Stimulated activated CD8-positive, alpha-beta memory T cell treated with anti-CD3 and anti-CD28 coated beads, Interleukin-4, amount 100 ng/mL, for 1 hour (primary cell): ENCODE results near the gene TCP11L1.
"Not testable (repeated sequence)": the region's sequence is repeated elsewhere in the genome, so short reads cannot be mapped to it uniquely, and the experiment has no call there.

ENCODE experiments used
- DNase-seq, 2 donors: peaks; one replicate each; pipeline ENCODE4 v3.0.0-alpha.2; 2020; ENCODE audit warnings: low read depth in 2 of 2, low spot score in 1 of 2

Gene TCP11L1

GRCh38 chr11:33029218-33029617 is 10.2 kb upstream of the TCP11L1 start:
- DNase-seq = not testable (repeated sequence)

GRCh38 chr11:33033493-33033892 is 5.9 kb upstream of the TCP11L1 start:
- no peak for DNase-seq

GRCh38 chr11:33035011-33035410 is 4.4 kb upstream of the TCP11L1 start:
- DNase-seq = no peak

GRCh38 chr11:33040033-33040861 is 875 bp downstream of the TCP11L1 start:
- no peak for DNase-seq

GRCh38 chr11:33040862-33041453 is 1.6 kb downstream of the TCP11L1 start:
- no peak for DNase-seq

GRCh38 chr11:33043221-33043830 is 4.0 kb downstream of the TCP11L1 start:
- DNase-seq = no peak

GRCh38 chr11:33044285-33044756 is 4.9 kb downstream of the TCP11L1 start:
- DNase-seq = no peak

- no peak for DNase-seq
Observed at GRCh38 chr11:33045551-33046255, 6.3 kb downstream of the TCP11L1 start.

- not testable (repeated sequence) for DNase-seq
Observed at GRCh38 chr11:33048701-33049100, 9.3 kb downstream of the TCP11L1 start.

- DNase-seq = not testable (repeated sequence)
Observed at GRCh38 chr11:33049565-33050408, 10.4 kb downstream of the TCP11L1 start.

GRCh38 chr11:33052231-33052630 is 12.9 kb downstream of the TCP11L1 start:
- no peak for DNase-seq

GRCh38 chr11:33055375-33055774 is 16.0 kb downstream of the TCP11L1 start:
- no peak for DNase-seq

GRCh38 chr11:33057284-33057683 is 17.9 kb downstream of the TCP11L1 start:
- no peak for DNase-seq

- DNase-seq = no peak
Observed at GRCh38 chr11:33059331-33060007, 20.1 kb downstream of the TCP11L1 start.

GRCh38 chr11:33060271-33060670 is 20.9 kb downstream of the TCP11L1 start:
- DNase-seq = no peak

- DNase-seq = no peak
Observed at GRCh38 chr11:33062137-33062536, 22.8 kb downstream of the TCP11L1 start.

- no peak for DNase-seq
Observed at GRCh38 chr11:33063326-33063881, 24.0 kb downstream of the TCP11L1 start.

- no peak for DNase-seq
Observed at GRCh38 chr11:33064033-33064825, 24.9 kb downstream of the TCP11L1 start.

GRCh38 chr11:33064866-33065265 is 25.5 kb downstream of the TCP11L1 start:
- DNase-seq = no peak
